ENCODE results near the gene LUC7L2. TPM values are rescaled to one million over a fixed set of nuclear protein-coding genes. Genes with fewer than 3 reads are reported as not detected.

The LUC7L2 gene
- total RNA-seq, 5 donors from 2014 or later (not counting 1 experiment from before 2014, with no cell fraction given): 131 to 169 (median 142) TPM

DNA sequence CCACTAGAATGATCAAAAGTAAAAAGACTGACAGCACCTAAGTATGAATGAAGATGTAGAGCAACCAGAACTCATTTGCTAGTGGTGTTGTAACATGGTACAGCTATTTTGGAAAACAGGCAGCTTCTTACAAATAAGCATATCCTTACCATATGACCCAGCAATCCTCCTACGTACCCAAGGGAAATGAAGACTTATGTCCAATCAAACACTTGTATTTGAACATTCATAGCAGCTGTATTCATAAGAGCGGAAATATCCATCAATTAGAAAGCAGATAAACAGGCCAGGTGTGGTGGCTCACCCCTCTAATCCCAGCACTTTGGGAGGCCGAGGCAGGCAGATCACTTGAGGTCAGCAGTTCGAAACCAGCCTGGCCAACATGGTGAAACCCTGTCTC, 70.7 kb downstream of the LUC7L2 start:
- WGBS (ENCODE audit: insufficient coverage): 100% methylated on average over 1 of the region's 4 CpGs

DNA sequence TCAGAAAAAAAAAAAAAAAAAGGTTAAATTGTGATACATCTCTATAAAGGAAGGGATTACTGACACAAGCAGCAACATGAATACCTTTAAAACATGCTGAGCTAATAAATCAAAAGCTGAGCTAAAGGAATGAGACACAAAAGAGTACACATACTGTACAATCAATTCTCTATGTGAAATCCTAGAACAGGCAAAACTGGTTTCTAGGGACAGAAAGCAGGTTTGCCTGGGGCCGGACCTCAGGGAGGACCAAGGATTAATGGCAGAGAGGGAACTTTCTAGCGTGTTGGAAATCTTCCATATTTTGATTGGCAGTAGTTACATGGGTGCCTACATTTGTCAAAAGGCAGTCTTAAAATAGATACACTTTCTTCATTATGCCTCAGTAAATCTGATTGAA, 71.3 kb downstream of the LUC7L2 start:
- Mint-ChIP-seq H3K4me1 (peaks cover 8 to 15% (median 11%) of the 10 kb centered on the region in 3 donors), H3K27me3 (no peaks in the 10 kb centered on the region), H3K4me3 (no peak overlapping the region), H3K27ac (peak overlapping the region in 1 of 2 donors; percentile 22), H3K9me3 (no peaks in the 10 kb centered on the region), H3K36me3 (peaks cover 25% of the 10 kb centered on the region)
- no CpG with 5 or more reads among the region's 2 CpGs for WGBS (ENCODE audit: insufficient coverage)
- H3K36me3 ChIP-seq (ENCODE audit: control insufficient read depth in 2 of 2, extremely low read depth in 1 of 2, insufficient read depth in 1 of 2, low read length in 1 of 2): peaks cover 0 to 11% of the 10 kb centered on the region in 2 donors
- ChIA-PET CTCF (interaction anchor here (0.6 kb wide), 2 partner anchors 59 to 185 kb away, joined by 3 read pairs; no protein-coding TSS in a partner anchor), POLR2A (interaction anchor here in 1 of 2 donors (0.6 kb wide), 1 partner anchor 291 kb away, joined by 3 read pairs; no protein-coding TSS in a partner anchor)
- no peaks in the 10 kb centered on the region for H3K9me3 ChIP-seq
- no peaks in the 10 kb centered on the region for H3K4me1 ChIP-seq (ENCODE audit: control insufficient read depth in 1 of 2, extremely low read depth in 1 of 2, insufficient read depth in 2 of 2, low read length in 2 of 2)
- no peak overlapping the region for H3K27ac ChIP-seq (ENCODE audit: low read length)
- H3K27me3 ChIP-seq (replicated peaks in 1 of 2; ENCODE audit: control insufficient read depth in 2 of 2, extremely low read depth in 1 of 2, insufficient read depth in 2 of 2, low read length in 1 of 2): no peaks in the 10 kb centered on the region
- ATAC-seq (replicated peaks in 1 of 4): no peak
- H3K4me3 ChIP-seq (ENCODE audit: control insufficient read depth in 1 of 2, extremely low read depth in 1 of 2, low read length in 1 of 2): no peak overlapping the region
- DNase-seq: no peak

More for the DNA sequence above, 70.7 kb downstream of the LUC7L2 start:
- no peak overlapping the region for H3K4me3 Mint-ChIP-seq
- no peaks in the 10 kb centered on the region for H3K27me3 Mint-ChIP-seq
- CTCF ChIA-PET: no interaction called here
- Histone ChIP-seq H3K4me3 (ENCODE audit: control insufficient read depth in 1 of 2, extremely low read depth in 1 of 2, low read length in 1 of 2) (no peak overlapping the region), H3K27ac (ENCODE audit: low read length) (no peak overlapping the region), H3K9me3 (no peaks in the 10 kb centered on the region), H3K36me3 (ENCODE audit: control insufficient read depth in 2 of 2, extremely low read depth in 1 of 2, insufficient read depth in 1 of 2, low read length in 1 of 2) (peaks cover 0 to 13% of the 10 kb centered on the region in 2 donors), H3K4me1 (ENCODE audit: control insufficient read depth in 1 of 2, extremely low read depth in 1 of 2, insufficient read depth in 2 of 2, low read length in 2 of 2) (no peaks in the 10 kb centered on the region), H3K27me3 (replicated peaks in 1 of 2; ENCODE audit: control insufficient read depth in 2 of 2, extremely low read depth in 1 of 2, insufficient read depth in 2 of 2, low read length in 1 of 2) (no peaks in the 10 kb centered on the region)
- POLR2A ChIA-PET: no interaction called here
- DNase-seq (no peak), ATAC-seq (replicated peaks in 1 of 4) (no peak)
- H3K36me3 Mint-ChIP-seq: peaks cover 22% of the 10 kb centered on the region
- peaks cover 8 to 15% (median 9%) of the 10 kb centered on the region in 3 donors for H3K4me1 Mint-ChIP-seq
- no peaks in the 10 kb centered on the region for H3K9me3 Mint-ChIP-seq
- H3K27ac Mint-ChIP-seq: peak overlapping the region in 1 of 2 donors; percentile 16

GRCh38 chr7:139431459-139431858, 71.8 kb downstream of the LUC7L2 start:
- H3K36me3 ChIP-seq (ENCODE audit: control insufficient read depth in 2 of 2, extremely low read depth in 1 of 2, insufficient read depth in 1 of 2, low read length in 1 of 2): peaks cover 0 to 13% of the 10 kb centered on the region in 2 donors
- DNase-seq: no peak
- Mint-ChIP-seq H3K4me3 (no peak overlapping the region), H3K9me3 (no peaks in the 10 kb centered on the region), H3K27me3 (no peaks in the 10 kb centered on the region), H3K36me3 (peaks cover 25% of the 10 kb centered on the region), H3K27ac (peak overlapping the region in 1 of 2 donors; percentile 22), H3K4me1 (peaks cover 8 to 15% (median 11%) of the 10 kb centered on the region in 3 donors)
- H3K27me3 ChIP-seq (replicated peaks in 1 of 2; ENCODE audit: control insufficient read depth in 2 of 2, extremely low read depth in 1 of 2, insufficient read depth in 2 of 2, low read length in 1 of 2): no peaks in the 10 kb centered on the region
- ChIA-PET POLR2A (interaction anchor here in 1 of 2 donors (0.6 kb wide), 1 partner anchor 291 kb away, joined by 3 read pairs; no protein-coding TSS in a partner anchor), CTCF (interaction anchor here (0.6 kb wide), 2 partner anchors 59 to 185 kb away, joined by 3 read pairs; no protein-coding TSS in a partner anchor)
- WGBS (ENCODE audit: insufficient coverage): no CpG with 5 or more reads among the region's 3 CpGs
- H3K27ac ChIP-seq (ENCODE audit: low read length): no peak overlapping the region
- H3K9me3 ChIP-seq: no peaks in the 10 kb centered on the region
- ATAC-seq (replicated peaks in 1 of 4): no peak
- no peak overlapping the region for H3K4me3 ChIP-seq (ENCODE audit: control insufficient read depth in 1 of 2, extremely low read depth in 1 of 2, low read length in 1 of 2)
- H3K4me1 ChIP-seq (ENCODE audit: control insufficient read depth in 1 of 2, extremely low read depth in 1 of 2, insufficient read depth in 2 of 2, low read length in 2 of 2): no peaks in the 10 kb centered on the region

- Histone ChIP-seq H3K9me3 (no peaks in the 10 kb centered on the region), H3K36me3 (ENCODE audit: control insufficient read depth in 2 of 2, extremely low read depth in 1 of 2, insufficient read depth in 1 of 2, low read length in 1 of 2) (peaks cover 0 to 2% of the 10 kb centered on the region in 2 donors), H3K4me1 (ENCODE audit: control insufficient read depth in 1 of 2, extremely low read depth in 1 of 2, insufficient read depth in 2 of 2, low read length in 2 of 2) (no peaks in the 10 kb centered on the region), H3K27ac (ENCODE audit: low read length) (no peak overlapping the region), H3K27me3 (replicated peaks in 1 of 2; ENCODE audit: control insufficient read depth in 2 of 2, extremely low read depth in 1 of 2, insufficient read depth in 2 of 2, low read length in 1 of 2) (no peaks in the 10 kb centered on the region), H3K4me3 (ENCODE audit: control insufficient read depth in 1 of 2, extremely low read depth in 1 of 2, low read length in 1 of 2) (no peak overlapping the region)
- Mint-ChIP-seq H3K27me3 (no peaks in the 10 kb centered on the region), H3K36me3 (peaks cover 17% of the 10 kb centered on the region), H3K4me3 (no peak overlapping the region), H3K4me1 (peaks cover 8 to 11% (median 10%) of the 10 kb centered on the region in 3 donors), H3K9me3 (no peaks in the 10 kb centered on the region), H3K27ac (no peak overlapping the region)
- ChIA-PET POLR2A (no interaction called here), CTCF (interaction anchor here (0.6 kb wide), 2 partner anchors 342 to 838 kb away, joined by 3 to 5 read pairs; no protein-coding TSS in a partner anchor)
- DNase-seq (no peak), ATAC-seq (replicated peaks in 1 of 4) (no peak)
- 100% methylated on average over 3 of the region's 9 CpGs for WGBS (ENCODE audit: insufficient coverage)
Observed at GRCh38 chr7:139436806-139437205, 77.1 kb downstream of the LUC7L2 start.

DNA sequence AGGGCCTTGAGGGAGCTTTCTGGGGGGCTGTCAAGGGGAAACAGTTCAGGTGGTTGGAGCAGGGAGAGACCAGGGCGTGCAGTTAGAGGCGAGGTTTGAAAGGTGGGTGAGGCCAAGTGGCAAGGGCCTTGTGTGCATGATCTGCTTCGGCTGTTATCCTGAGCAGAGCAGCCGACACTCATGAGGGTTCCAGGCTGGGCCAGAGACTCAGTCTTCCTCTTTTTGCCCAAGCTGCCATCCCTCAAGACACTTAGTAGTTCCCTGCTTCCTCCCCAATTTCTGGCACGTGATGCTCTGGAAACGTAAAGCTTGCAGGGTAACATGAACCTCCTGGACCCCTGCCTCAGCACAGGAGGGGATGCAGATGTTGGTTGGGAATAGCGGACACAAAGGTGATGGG, 79.7 kb downstream of the LUC7L2 start:
- H3K27me3 ChIP-seq (replicated peaks in 1 of 2; ENCODE audit: control insufficient read depth in 2 of 2, extremely low read depth in 1 of 2, insufficient read depth in 2 of 2, low read length in 1 of 2): no peaks in the 10 kb centered on the region
- POLR2A ChIA-PET: no interaction called here
- Mint-ChIP-seq H3K4me3 (no peak overlapping the region), H3K27me3 (no peaks in the 10 kb centered on the region), H3K27ac (no peak overlapping the region), H3K4me1 (peaks cover 4 to 6% (median 5%) of the 10 kb centered on the region in 3 donors), H3K36me3 (peaks cover 7% of the 10 kb centered on the region), H3K9me3 (no peaks in the 10 kb centered on the region)
- CTCF ChIA-PET: no interaction called here
- peaks cover 0 to 2% of the 10 kb centered on the region in 2 donors for H3K36me3 ChIP-seq (ENCODE audit: control insufficient read depth in 2 of 2, extremely low read depth in 1 of 2, insufficient read depth in 1 of 2, low read length in 1 of 2)
- DNase-seq (no peak), ATAC-seq (replicated peaks in 1 of 4) (no peak)
- H3K27ac ChIP-seq (ENCODE audit: low read length): no peak overlapping the region
- WGBS (ENCODE audit: insufficient coverage): 87% methylated on average over 4 of the region's 7 CpGs
- no peaks in the 10 kb centered on the region for H3K4me1 ChIP-seq (ENCODE audit: control insufficient read depth in 1 of 2, extremely low read depth in 1 of 2, insufficient read depth in 2 of 2, low read length in 2 of 2)
- H3K4me3 ChIP-seq (ENCODE audit: control insufficient read depth in 1 of 2, extremely low read depth in 1 of 2, low read length in 1 of 2): no peak overlapping the region
- H3K9me3 ChIP-seq: no peaks in the 10 kb centered on the region

GRCh38 chr7:139441961-139442360, 82.3 kb downstream of the LUC7L2 start:
- Mint-ChIP-seq H3K9me3 (no peaks in the 10 kb centered on the region), H3K27ac (no peak overlapping the region)
- no peak overlapping the region for H3K4me3 ChIP-seq (ENCODE audit: control insufficient read depth in 1 of 2, extremely low read depth in 1 of 2, low read length in 1 of 2)

More at GRCh38 chr7:139441961-139442360, 82.3 kb downstream of the LUC7L2 start:
- WGBS (ENCODE audit: insufficient coverage): 85% methylated on average over 3 of the region's 4 CpGs
- no peak for DNase-seq
- ChIA-PET POLR2A (no interaction called here), CTCF (no interaction called here)
- no peaks in the 10 kb centered on the region for H3K27me3 Mint-ChIP-seq
- no peaks in the 10 kb centered on the region for H3K36me3 Mint-ChIP-seq
- no peaks in the 10 kb centered on the region for H3K27me3 ChIP-seq (replicated peaks in 1 of 2; ENCODE audit: control insufficient read depth in 2 of 2, extremely low read depth in 1 of 2, insufficient read depth in 2 of 2, low read length in 1 of 2)
- H3K4me3 Mint-ChIP-seq: no peak overlapping the region
- H3K4me1 Mint-ChIP-seq: no peaks in the 10 kb centered on the region
- no peak for ATAC-seq (replicated peaks in 1 of 4)
- H3K27ac ChIP-seq (ENCODE audit: low read length): no peak overlapping the region
- no peaks in the 10 kb centered on the region for H3K9me3 ChIP-seq
- H3K4me1 ChIP-seq (ENCODE audit: control insufficient read depth in 1 of 2, extremely low read depth in 1 of 2, insufficient read depth in 2 of 2, low read length in 2 of 2): no peaks in the 10 kb centered on the region
- H3K36me3 ChIP-seq (ENCODE audit: control insufficient read depth in 2 of 2, extremely low read depth in 1 of 2, insufficient read depth in 1 of 2, low read length in 1 of 2): no peaks in the 10 kb centered on the region

Measured in T-cell (primary cell).